ENCODE results near the gene LRWD1.

DNA sequence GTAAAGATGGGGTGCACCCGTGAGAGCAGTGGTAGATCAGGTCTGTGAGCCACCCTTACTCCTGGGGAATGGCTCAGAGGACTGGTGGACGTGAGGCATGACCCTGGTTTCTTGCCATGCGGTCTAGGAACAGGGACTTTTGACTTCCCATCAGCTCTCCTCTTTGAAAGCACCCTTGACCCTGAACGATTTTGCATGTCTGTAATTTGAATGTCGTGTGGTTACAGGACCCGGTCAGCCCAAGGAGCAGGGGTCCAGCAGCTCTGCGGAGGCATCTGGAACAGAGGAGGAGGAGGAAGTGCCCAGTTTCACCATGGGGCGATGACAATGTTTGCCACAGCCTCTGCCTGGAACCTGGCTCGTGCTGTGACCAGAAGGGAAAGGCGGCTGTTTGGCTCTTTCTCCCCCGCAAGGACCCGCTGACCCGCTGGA, 40.0 kb upstream of the LRWD1 start:
- TF ChIP-seq CTCF (IDR thresholded peaks at IDR 0.05) (no peak), POLR2AphosphoS5 (IDR thresholded peaks at IDR 0.05) (no peak), POLR2A (IDR thresholded peaks at IDR 0.05) (no peak), EP300 (IDR thresholded peaks at IDR 0.05) (no peak)

All from sigmoid colon (tissue), 4 donors.